ENCODE data around the gene LMF1. TPM values are rescaled to one million over a fixed set of nuclear protein-coding genes. Genes with fewer than 3 reads are reported as not detected.
A peak's percentile ranks its signal among the peaks of the same experiment; 100 is the strongest.

Gene LMF1
- total and polyA plus RNA-seq, 2 of the 4 experiments (the other 2 are of a cell fraction), result 7.7 to 13.1 TPM

DNA sequence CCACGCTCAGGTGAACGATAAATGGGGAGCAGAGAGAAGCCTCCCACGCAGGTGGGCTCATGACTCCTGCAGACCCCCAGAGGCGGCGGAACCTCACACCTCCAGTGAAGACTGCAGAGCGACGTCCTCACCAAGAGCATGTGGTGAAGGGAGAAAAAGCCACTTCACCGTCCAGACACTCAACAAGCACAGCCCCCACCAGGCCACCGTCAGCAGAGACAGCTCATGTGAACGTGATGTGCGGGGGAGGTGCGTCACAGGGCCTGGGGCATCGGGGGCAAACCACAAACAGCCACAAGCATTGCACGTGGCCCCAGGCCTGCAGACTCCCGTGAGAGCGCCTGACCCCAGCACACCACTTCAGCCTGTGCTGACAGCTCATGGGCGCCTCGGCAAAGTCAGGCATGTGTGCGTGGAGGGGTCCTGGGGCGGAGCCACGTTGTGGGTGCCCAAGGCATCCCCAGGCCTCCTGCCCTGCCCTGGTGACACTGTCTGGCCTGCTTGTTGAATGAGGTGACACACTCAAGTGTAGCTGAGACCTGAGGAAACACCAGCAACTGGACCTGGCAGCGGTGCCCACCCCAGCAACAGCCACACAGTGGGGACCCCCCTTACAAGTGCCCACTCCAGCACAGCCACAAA is 19.0 kb downstream of the LMF1 start:
- Histone ChIP-seq H4K5ac (ENCODE audit: low read depth, low read length) (no peak overlapping the region), H4K91ac (ENCODE audit: insufficient read depth, low read depth, low read length) (no peak overlapping the region), H3K4ac (ENCODE audit: low read depth, low read length) (no peak overlapping the region), H2AK5ac (ENCODE audit: low read depth, low read length) (no peak overlapping the region), H4K20me1 (ENCODE audit: insufficient read depth, low read length) (no peaks in the 10 kb centered on the region; the same call in none of the 2 replicates), H3K9ac (ENCODE audit: low read depth, low read length) (no peak overlapping the region), H3K36me3 (ENCODE audit: control insufficient read depth, insufficient read depth, low read length) (peaks cover 10% of the 10 kb centered on the region), H2BK5ac (ENCODE audit: low read depth, low read length, poor library complexity, severe bottlenecking) (no peak overlapping the region), H2AFZ (replicated peaks; ENCODE audit: low read length, poor library complexity) (no peak overlapping the region), H3K79me1 (ENCODE audit: low read depth in 1 of 2, low read length in 2 of 2) (peaks cover 0 to 6% of the 10 kb centered on the region in 2 experiments; a peak in 2 of 4 replicates), H3K14ac (replicated peaks; ENCODE audit: low read depth, low read length) (no peak overlapping the region), H3K23ac (ENCODE audit: low read depth, low read length) (no peak overlapping the region), H3K9me1 (ENCODE audit: insufficient read depth, low read length) (no peaks in the 10 kb centered on the region), H3K27me3 (ENCODE audit: control insufficient read depth, insufficient read depth, low read length) (no peaks in the 10 kb centered on the region), H2BK15ac (ENCODE audit: low read depth, low read length) (no peak overlapping the region), H3K27ac (ENCODE audit: insufficient read depth, low read length) (no peak overlapping the region), H3K4me2 (ENCODE audit: low read depth, low read length) (no peak overlapping the region), H3K56ac (ENCODE audit: extremely low read depth, insufficient read depth, low read length) (no peak overlapping the region), H4K8ac (ENCODE audit: low read depth in 2 of 2, low read length in 2 of 2) (no peak overlapping the region), H2BK120ac (ENCODE audit: low read depth, low read length) (no peak overlapping the region), H2AK9ac (replicated peaks; ENCODE audit: low read depth, low read length, poor library complexity) (no peak overlapping the region), H3K9me3 (ENCODE audit: control insufficient read depth, insufficient read depth, low read length) (no peaks in the 10 kb centered on the region), H3K4me1 (ENCODE audit: control insufficient read depth, insufficient read depth, low read length) (no peaks in the 10 kb centered on the region), H2BK20ac (ENCODE audit: low read depth, low read length) (no peak overlapping the region), H3K18ac (ENCODE audit: low read depth, low read length) (no peak overlapping the region), H3K4me3 (ENCODE audit: insufficient read depth, low read depth, low read length) (no peak overlapping the region)
- WGBS, 2 experiments (ENCODE audit: extremely low coverage in 2 of 2, insufficient read length in 1 of 2), result 71% methylated on average over 6 of the region's 22 CpGs; no CpG with 5 or more reads in 1 of the 2 experiments
- intact Hi-C loops (cut with micrococcal nuclease), result no loop called here
- dilution Hi-C loops (cut with HindIII; ENCODE audit: low sequenced_read_pairs, unreplicated experiment), result no loop called here
- CTCF ChIA-PET, result no interaction called here
- DNase-seq, result peak; percentile 70
- in situ Hi-C loops (cut with MboI; ENCODE audit: low sequenced_read_pairs), result no loop called here
- 0 out of 2 replicates have a peak, but pooled peaks have one; percentile 21 for ATAC-seq (ENCODE audit: low read depth)
- no peak for TF ChIP-seq SMC3 (IDR thresholded peaks at IDR 0.05; ENCODE audit: low read depth, low read length)
- TF ChIP-seq RCOR1 (IDR thresholded peaks at IDR 0.05; ENCODE audit: insufficient replicate concordance, low read length), result peak; percentile 32
- TF ChIP-seq, protein P1, sequence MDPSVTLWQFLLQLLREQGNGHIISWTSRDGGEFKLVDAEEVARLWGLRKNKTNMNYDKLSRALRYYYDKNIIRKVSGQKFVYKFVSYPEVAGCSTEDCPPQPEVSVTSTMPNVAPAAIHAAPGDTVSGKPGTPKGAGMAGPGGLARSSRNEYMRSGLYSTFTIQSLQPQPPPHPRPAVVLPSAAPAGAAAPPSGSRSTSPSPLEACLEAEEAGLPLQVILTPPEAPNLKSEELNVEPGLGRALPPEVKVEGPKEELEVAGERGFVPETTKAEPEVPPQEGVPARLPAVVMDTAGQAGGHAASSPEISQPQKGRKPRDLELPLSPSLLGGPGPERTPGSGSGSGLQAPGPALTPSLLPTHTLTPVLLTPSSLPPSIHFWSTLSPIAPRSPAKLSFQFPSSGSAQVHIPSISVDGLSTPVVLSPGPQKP (IDR thresholded peaks at IDR 0.05; ENCODE audit: borderline replicate concordance, low read depth, low read length), result no peak
- TF ChIP-seq FOS (IDR thresholded peaks at IDR 0.05; ENCODE audit: low read depth, low read length), result no peak
- TF ChIP-seq MAZ (IDR thresholded peaks at IDR 0.05; ENCODE audit: borderline replicate concordance, low read depth, low read length), result peak; percentile 64
- TF ChIP-seq, protein P2, sequence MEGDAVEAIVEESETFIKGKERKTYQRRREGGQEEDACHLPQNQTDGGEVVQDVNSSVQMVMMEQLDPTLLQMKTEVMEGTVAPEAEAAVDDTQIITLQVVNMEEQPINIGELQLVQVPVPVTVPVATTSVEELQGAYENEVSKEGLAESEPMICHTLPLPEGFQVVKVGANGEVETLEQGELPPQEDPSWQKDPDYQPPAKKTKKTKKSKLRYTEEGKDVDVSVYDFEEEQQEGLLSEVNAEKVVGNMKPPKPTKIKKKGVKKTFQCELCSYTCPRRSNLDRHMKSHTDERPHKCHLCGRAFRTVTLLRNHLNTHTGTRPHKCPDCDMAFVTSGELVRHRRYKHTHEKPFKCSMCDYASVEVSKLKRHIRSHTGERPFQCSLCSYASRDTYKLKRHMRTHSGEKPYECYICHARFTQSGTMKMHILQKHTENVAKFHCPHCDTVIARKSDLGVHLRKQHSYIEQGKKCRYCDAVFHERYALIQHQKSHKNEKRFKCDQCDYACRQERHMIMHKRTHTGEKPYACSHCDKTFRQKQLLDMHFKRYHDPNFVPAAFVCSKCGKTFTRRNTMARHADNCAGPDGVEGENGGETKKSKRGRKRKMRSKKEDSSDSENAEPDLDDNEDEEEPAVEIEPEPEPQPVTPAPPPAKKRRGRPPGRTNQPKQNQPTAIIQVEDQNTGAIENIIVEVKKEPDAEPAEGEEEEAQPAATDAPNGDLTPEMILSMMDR (conservative IDR thresholded peaks at IDR 0.05; ENCODE audit: low read depth, low read length), result no peak
- peak; percentile 99 for TF ChIP-seq BHLHE40 (IDR thresholded peaks at IDR 0.05; ENCODE audit: low read depth, low read length)
- TF ChIP-seq, protein P3, sequence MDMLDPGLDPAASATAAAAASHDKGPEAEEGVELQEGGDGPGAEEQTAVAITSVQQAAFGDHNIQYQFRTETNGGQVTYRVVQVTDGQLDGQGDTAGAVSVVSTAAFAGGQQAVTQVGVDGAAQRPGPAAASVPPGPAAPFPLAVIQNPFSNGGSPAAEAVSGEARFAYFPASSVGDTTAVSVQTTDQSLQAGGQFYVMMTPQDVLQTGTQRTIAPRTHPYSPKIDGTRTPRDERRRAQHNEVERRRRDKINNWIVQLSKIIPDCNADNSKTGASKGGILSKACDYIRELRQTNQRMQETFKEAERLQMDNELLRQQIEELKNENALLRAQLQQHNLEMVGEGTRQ (IDR thresholded peaks at IDR 0.05; ENCODE audit: low read depth, low read length), result peak; percentile 21; the same call in 1 of the 2 replicates
- POLR2A ChIA-PET (ENCODE audit: unreplicated experiment), result no interaction called here
- BruUV-seq (replicated peaks), result no TSS peak
